GM23338 (cell line): ENCODE results near the gene TSPOAP1. TPM values are rescaled to one million over a fixed set of nuclear protein-coding genes. Genes with fewer than 3 reads are reported as not detected.

Source experiments
- ATAC-seq: fragments of 200-7000 bp; cut with Tn5 transposase; 3 replicates; pipeline ENCODE4 v1.9.1; 2020
- DNase-seq: peaks from one replicate; pipeline ENCODE4 v3.0.0-alpha.2; 2015; ENCODE audit warnings: low spot score
- H2AFZ ChIP-seq: fragments of 200-600 bp; sonication (generic); 2 replicates; pipeline ENCODE4 v1.8.0; 2016; ENCODE audit warnings: antibody characterized with exemption, mild to moderate bottlenecking, moderate library complexity
- H3F3A ChIP-seq: fragments of 200-600 bp; sonication (generic); replicated peaks from 2 replicates; pipeline ENCODE4 v1.8.0; 2017; ENCODE audit warnings: antibody characterized with exemption, mixed run types, low read depth
- H3K27ac ChIP-seq: fragments of 200-600 bp; sonication (generic); 2 replicates; pipeline ENCODE4 v1.6.1; 2016; ENCODE audit warnings: low read depth
- H3K27me3 ChIP-seq: fragments of 200-600 bp; sonication (generic); 2 replicates; pipeline ENCODE4 v1.8.0; 2016; ENCODE audit warnings: mild to moderate bottlenecking, mixed run types, moderate library complexity; ENCODE audit not compliant: insufficient read depth
- H3K36me3 ChIP-seq: fragments of 200-600 bp; sonication (generic); 2 replicates; pipeline ENCODE4 v1.8.0; 2016; ENCODE audit warnings: mild to moderate bottlenecking; ENCODE audit not compliant: insufficient read depth
- H3K4me1 ChIP-seq: fragments of 200-600 bp; sonication (generic); 2 replicates; pipeline ENCODE4 v1.8.0; 2016; ENCODE audit warnings: mild to moderate bottlenecking, moderate library complexity; ENCODE audit not compliant: insufficient read depth
- H3K4me2 ChIP-seq: fragments of 200-600 bp; sonication (generic); 2 replicates; pipeline ENCODE4 v1.7.1; 2017; ENCODE audit warnings: mixed run types
- H3K4me3 ChIP-seq: fragments of 200-600 bp; sonication (generic); 2 replicates; pipeline ENCODE4 v1.6.1; 2016; ENCODE audit warnings: mixed run types
- H3K79me2 ChIP-seq: fragments of 200-600 bp; sonication (generic); replicated peaks from 2 replicates; pipeline ENCODE4 v1.8.0; 2017; ENCODE audit warnings: mild to moderate bottlenecking; ENCODE audit not compliant: insufficient read depth
- H3K9me2 ChIP-seq: fragments of 200-600 bp; sonication (generic); 2 replicates; pipeline ENCODE4 v1.8.0; 2017; ENCODE audit not compliant: insufficient read depth
- H4K20me1 ChIP-seq: fragments of 200-600 bp; sonication (generic); replicated peaks from 2 replicates; pipeline ENCODE4 v1.8.0; 2017; ENCODE audit warnings: mild to moderate bottlenecking; ENCODE audit not compliant: insufficient read depth
- H3K27ac Mint-ChIP-seq: 2 replicates; pipeline ENCODE4 v1.8.0; 2020; ENCODE audit warnings: inconsistent platforms, mild to moderate bottlenecking, moderate library complexity, mixed read lengths
- H3K27me3 Mint-ChIP-seq: 3 replicates; pipeline ENCODE4 v1.8.0; 2022; ENCODE audit warnings: low read depth, mild to moderate bottlenecking, moderate library complexity, mixed read lengths, inconsistent platforms; ENCODE audit not compliant: insufficient read depth, poor library complexity
- H3K36me3 Mint-ChIP-seq: 3 replicates; pipeline ENCODE4 v1.8.0; 2021; ENCODE audit warnings: low read depth, mild to moderate bottlenecking, inconsistent platforms, moderate library complexity, mixed read lengths
- H3K4me1 Mint-ChIP-seq: 3 replicates; pipeline ENCODE4 v1.8.0; 2020; ENCODE audit warnings: mild to moderate bottlenecking, inconsistent platforms, mixed read lengths
- H3K4me3 Mint-ChIP-seq: 3 replicates; pipeline ENCODE4 v1.8.0; 2021; ENCODE audit warnings: moderate library complexity, mild to moderate bottlenecking, inconsistent platforms, mixed read lengths
- H3K9me3 Mint-ChIP-seq: 3 replicates; pipeline ENCODE4 v1.8.0; 2020; ENCODE audit warnings: moderate library complexity, mild to moderate bottlenecking, inconsistent platforms, mixed read lengths
- CREB1 ChIP-seq: fragments of 250-450 bp; sonication (Bioruptor Pico); IDR thresholded peaks from 2 replicates; pipeline ENCODE4 v1.5.0; 2020; ENCODE audit warnings: low read depth, mild to moderate bottlenecking, moderate library complexity
- CTCF ChIP-seq, 2 experiments: fragments of 200-600 bp in 1 of 2; sonication (generic) in 1 of 2; conservative IDR thresholded peaks; 2 replicates each; pipeline versions ENCODE4 v1.5.1 to v1.6.1; 2016 to 2017; ENCODE audit warnings: antibody characterized with exemption in 2 of 2, low read depth in 2 of 2, mild to moderate bottlenecking in 2 of 2, moderate library complexity in 1 of 2
- ETS1 ChIP-seq: IDR thresholded peaks from 2 replicates; pipeline ENCODE4 v1.6.1; 2016; ENCODE audit warnings: antibody characterized with exemption
- EZH2 ChIP-seq: fragments of 200-600 bp; sonication (generic); IDR thresholded peaks from one replicate; pipeline ENCODE4 v1.8.0; 2017; ENCODE audit warnings: antibody characterized with exemption, mild to moderate bottlenecking, low read depth; ENCODE audit not compliant: unreplicated experiment
- JUNB ChIP-seq: IDR thresholded peaks from one replicate; pipeline ENCODE4 v1.6.1; 2016; ENCODE audit warnings: antibody characterized with exemption; ENCODE audit not compliant: unreplicated experiment
- NANOG ChIP-seq: IDR thresholded peaks from 2 replicates; pipeline ENCODE4 v1.6.1; 2016; ENCODE audit warnings: antibody characterized with exemption, borderline replicate concordance
- POLR2AphosphoS5 ChIP-seq: IDR thresholded peaks from 2 replicates; pipeline ENCODE4 v1.6.1; 2016; ENCODE audit warnings: antibody characterized with exemption, low read depth
- ZNF114 ChIP-seq: fragments of 250-450 bp; sonication (Bioruptor Pico); IDR thresholded peaks from 2 replicates; pipeline ENCODE4 v1.5.0; 2020; ENCODE audit warnings: mild to moderate bottlenecking, moderate library complexity
- ZNF331 ChIP-seq: fragments of 250-450 bp; sonication (Bioruptor Pico); IDR thresholded peaks from 2 replicates; pipeline ENCODE4 v1.5.0; 2020; ENCODE audit warnings: low read depth, mild to moderate bottlenecking, moderate library complexity
- polyA plus RNA-seq: library from polyadenylated mRNA; unstranded; fragments of >200 nt; fragmentation: Nextera tagmentation; extraction: Ambion mirVana; gene quantifications from 2 replicates; pipeline ENCODE4 v1.2.1, GENCODE V29; 2016
- total RNA-seq: library from RNA; depleted of rRNA; stranded (reverse); fragments of >200 nt; shearing (Covaris generic); gene quantifications from 2 replicates; pipeline ENCODE4 v1.2.3, GENCODE V29; 2014
- TF ChIP-seq, protein P1 (sequence below): IDR thresholded peaks from one replicate; pipeline ENCODE4 v1.6.1; 2018; ENCODE audit warnings: antibody characterized with exemption; ENCODE audit not compliant: unreplicated experiment
- TF ChIP-seq, protein P2 (sequence below): fragments of 250-450 bp; sonication (Bioruptor Pico); IDR thresholded peaks from 2 replicates; pipeline ENCODE4 v1.5.0; 2020; ENCODE audit warnings: mild to moderate bottlenecking, moderate library complexity

The TSPOAP1 gene
- total and polyA plus RNA-seq, 2 experiments from 2014 or later = 7.3 to 11.8 TPM

DNA sequence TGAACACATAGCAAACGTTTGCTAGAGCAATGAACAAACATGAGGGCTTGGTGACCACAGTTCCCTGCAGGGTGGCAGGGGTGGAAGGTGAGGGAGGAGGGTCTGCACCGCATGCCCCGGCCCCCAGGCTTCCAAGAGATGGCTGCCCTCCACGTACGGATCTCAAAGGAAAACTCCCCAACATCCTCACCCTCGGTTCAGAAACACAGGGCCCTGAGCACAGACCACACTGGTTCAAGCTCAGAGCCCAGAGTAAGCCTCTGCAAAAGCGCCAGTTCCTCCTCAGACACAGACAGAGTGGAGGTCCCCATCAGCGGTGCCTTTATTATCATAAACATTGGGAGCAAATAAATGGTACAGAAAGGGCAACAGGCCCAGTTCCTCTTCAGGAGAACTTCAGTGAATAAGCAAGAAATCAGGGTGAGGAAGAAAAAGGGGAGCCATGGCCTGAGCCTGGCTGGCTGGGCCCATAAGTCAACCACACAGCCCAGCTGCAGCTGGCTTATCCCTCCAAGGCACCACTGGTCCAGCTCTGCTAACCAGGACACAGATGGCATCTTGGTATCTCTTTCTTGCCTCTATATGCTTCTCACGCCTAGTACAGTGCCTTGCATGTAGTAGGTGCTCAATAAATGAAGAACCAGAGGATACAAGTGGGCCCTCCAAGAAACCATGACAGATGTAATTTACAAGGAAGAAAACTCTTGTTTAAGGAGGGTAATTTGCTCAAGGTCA, 58.9 kb downstream of the TSPOAP1 start (continued):
- no peak for TF ChIP-seq ZNF114 (CRISPR knock-in tag)
- no peak for TF ChIP-seq JUNB
- TF ChIP-seq, protein P1, sequence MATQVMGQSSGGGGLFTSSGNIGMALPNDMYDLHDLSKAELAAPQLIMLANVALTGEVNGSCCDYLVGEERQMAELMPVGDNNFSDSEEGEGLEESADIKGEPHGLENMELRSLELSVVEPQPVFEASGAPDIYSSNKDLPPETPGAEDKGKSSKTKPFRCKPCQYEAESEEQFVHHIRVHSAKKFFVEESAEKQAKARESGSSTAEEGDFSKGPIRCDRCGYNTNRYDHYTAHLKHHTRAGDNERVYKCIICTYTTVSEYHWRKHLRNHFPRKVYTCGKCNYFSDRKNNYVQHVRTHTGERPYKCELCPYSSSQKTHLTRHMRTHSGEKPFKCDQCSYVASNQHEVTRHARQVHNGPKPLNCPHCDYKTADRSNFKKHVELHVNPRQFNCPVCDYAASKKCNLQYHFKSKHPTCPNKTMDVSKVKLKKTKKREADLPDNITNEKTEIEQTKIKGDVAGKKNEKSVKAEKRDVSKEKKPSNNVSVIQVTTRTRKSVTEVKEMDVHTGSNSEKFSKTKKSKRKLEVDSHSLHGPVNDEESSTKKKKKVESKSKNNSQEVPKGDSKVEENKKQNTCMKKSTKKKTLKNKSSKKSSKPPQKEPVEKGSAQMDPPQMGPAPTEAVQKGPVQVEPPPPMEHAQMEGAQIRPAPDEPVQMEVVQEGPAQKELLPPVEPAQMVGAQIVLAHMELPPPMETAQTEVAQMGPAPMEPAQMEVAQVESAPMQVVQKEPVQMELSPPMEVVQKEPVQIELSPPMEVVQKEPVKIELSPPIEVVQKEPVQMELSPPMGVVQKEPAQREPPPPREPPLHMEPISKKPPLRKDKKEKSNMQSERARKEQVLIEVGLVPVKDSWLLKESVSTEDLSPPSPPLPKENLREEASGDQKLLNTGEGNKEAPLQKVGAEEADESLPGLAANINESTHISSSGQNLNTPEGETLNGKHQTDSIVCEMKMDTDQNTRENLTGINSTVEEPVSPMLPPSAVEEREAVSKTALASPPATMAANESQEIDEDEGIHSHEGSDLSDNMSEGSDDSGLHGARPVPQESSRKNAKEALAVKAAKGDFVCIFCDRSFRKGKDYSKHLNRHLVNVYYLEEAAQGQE = no peak
- TF ChIP-seq CREB1 (CRISPR knock-in tag) = no peak
- TF ChIP-seq NANOG = no peak
- no peak for TF ChIP-seq POLR2AphosphoS5

DNA sequence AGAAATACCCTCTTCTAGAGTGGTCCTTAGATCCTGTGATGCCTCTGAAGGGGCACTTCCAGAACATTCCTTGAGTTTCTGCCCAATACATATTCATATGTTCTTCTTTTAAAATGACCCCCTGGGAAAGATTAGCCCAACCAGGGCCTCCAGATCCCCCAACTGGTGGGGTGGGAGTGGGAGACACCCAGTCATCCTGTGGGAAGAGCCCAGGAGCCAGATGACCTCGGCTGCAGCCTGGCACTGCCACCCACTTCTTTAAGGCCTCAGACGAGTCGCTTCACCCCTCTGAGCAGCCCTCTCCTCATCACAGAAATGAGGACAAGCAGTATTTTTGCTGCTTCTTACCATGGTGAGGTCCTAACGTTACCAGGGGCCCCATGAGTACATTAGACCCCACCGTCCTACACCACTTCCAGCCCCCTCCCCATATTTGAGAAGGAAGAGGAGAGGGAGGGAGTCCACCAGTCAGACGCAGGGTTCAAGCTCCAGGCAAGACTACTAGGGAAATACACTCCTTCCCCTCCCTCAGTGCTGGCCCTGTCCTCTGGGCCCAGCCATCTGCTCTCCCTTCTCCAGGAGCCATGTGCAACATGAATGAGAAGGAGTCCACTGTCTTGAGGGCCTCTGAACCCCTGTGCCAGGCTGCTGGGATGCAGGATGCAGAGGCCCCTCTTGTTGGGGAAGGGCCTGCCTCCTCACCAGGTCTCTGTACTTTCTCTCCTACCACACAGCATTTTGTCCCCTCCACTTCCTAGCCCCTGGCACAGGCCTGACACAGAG, 59.6 kb downstream of the TSPOAP1 start:
- Histone ChIP-seq H2AFZ (no peak overlapping the region), H3K36me3 (no peaks in the 10 kb centered on the region), H3F3A (no peaks in the 10 kb centered on the region), H3K9me2 (no peaks in the 10 kb centered on the region), H3K79me2 (no peaks in the 10 kb centered on the region), H3K4me1 (no peaks in the 10 kb centered on the region), H3K4me2 (no peak overlapping the region), H3K4me3 (no peak overlapping the region), H3K27ac (no peak overlapping the region), H3K27me3 (peaks cover 3% of the 10 kb centered on the region; the same call in 1 of the 2 replicates), H4K20me1 (no peaks in the 10 kb centered on the region)
- no peak for ATAC-seq
- Mint-ChIP-seq H3K36me3 (no peaks in the 10 kb centered on the region), H3K9me3 (no peaks in the 10 kb centered on the region), H3K27ac (no peak overlapping the region), H3K4me3 (no peak overlapping the region), H3K27me3 (peaks cover 11% of the 10 kb centered on the region), H3K4me1 (no peaks in the 10 kb centered on the region)
- no peak for DNase-seq
- no peak for TF ChIP-seq NANOG
- TF ChIP-seq EZH2 = no peak
- no peak for TF ChIP-seq ETS1
- TF ChIP-seq, protein P2, sequence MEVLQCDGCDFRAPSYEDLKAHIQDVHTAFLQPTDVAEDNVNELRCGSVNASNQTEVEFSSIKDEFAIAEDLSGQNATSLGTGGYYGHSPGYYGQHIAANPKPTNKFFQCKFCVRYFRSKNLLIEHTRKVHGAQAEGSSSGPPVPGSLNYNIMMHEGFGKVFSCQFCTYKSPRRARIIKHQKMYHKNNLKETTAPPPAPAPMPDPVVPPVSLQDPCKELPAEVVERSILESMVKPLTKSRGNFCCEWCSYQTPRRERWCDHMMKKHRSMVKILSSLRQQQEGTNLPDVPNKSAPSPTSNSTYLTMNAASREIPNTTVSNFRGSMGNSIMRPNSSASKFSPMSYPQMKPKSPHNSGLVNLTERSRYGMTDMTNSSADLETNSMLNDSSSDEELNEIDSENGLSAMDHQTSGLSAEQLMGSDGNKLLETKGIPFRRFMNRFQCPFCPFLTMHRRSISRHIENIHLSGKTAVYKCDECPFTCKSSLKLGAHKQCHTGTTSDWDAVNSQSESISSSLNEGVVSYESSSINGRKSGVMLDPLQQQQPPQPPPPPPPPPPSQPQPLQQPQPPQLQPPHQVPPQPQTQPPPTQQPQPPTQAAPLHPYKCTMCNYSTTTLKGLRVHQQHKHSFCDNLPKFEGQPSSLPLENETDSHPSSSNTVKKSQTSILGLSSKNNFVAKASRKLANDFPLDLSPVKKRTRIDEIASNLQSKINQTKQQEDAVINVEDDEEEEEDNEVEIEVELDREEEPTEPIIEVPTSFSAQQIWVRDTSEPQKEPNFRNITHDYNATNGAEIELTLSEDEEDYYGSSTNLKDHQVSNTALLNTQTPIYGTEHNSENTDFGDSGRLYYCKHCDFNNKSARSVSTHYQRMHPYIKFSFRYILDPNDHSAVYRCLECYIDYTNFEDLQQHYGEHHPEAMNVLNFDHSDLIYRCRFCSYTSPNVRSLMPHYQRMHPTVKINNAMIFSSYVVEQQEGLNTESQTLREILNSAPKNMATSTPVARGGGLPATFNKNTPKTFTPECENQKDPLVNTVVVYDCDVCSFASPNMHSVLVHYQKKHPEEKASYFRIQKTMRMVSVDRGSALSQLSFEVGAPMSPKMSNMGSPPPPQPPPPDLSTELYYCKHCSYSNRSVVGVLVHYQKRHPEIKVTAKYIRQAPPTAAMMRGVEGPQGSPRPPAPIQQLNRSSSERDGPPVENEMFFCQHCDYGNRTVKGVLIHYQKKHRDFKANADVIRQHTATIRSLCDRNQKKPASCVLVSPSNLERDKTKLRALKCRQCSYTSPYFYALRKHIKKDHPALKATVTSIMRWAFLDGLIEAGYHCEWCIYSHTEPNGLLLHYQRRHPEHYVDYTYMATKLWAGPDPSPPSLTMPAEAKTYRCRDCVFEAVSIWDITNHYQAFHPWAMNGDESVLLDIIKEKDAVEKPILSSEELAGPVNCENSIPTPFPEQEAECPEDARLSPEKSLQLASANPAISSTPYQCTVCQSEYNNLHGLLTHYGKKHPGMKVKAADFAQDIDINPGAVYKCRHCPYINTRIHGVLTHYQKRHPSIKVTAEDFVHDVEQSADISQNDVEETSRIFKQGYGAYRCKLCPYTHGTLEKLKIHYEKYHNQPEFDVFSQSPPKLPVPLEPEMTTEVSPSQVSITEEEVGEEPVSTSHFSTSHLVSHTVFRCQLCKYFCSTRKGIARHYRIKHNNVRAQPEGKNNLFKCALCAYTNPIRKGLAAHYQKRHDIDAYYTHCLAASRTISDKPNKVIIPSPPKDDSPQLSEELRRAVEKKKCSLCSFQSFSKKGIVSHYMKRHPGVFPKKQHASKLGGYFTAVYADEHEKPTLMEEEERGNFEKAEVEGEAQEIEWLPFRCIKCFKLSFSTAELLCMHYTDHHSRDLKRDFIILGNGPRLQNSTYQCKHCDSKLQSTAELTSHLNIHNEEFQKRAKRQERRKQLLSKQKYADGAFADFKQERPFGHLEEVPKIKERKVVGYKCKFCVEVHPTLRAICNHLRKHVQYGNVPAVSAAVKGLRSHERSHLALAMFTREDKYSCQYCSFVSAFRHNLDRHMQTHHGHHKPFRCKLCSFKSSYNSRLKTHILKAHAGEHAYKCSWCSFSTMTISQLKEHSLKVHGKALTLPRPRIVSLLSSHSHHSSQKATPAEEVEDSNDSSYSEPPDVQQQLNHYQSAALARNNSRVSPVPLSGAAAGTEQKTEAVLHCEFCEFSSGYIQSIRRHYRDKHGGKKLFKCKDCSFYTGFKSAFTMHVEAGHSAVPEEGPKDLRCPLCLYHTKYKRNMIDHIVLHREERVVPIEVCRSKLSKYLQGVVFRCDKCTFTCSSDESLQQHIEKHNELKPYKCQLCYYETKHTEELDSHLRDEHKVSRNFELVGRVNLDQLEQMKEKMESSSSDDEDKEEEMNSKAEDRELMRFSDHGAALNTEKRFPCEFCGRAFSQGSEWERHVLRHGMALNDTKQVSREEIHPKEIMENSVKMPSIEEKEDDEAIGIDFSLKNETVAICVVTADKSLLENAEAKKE (CRISPR knock-in tag) = no peak
- TF ChIP-seq ZNF331 = no peak
- no peak for TF ChIP-seq CTCF (conservative IDR thresholded peaks at IDR 0.05; ENCODE audit: low read depth in 2 of 2)
- TF ChIP-seq POLR2AphosphoS5 = no peak
